Hypothalamus (tissue), 51 donors: ENCODE measurements around the gene ACBD5.
"Not testable (repeated sequence)": the region's sequence is repeated elsewhere in the genome, so short reads cannot be mapped to it uniquely, and the experiment has no call there.

Experiments
- DNase-seq, 51 donors: peaks; one replicate each; lab custom pipeline; 2025; lab: John Stamatoyannopoulos, UW

Gene ACBD5

GRCh38 chr10:27241652-27242472 is 1.3 kb upstream of the ACBD5 start:
- DNase-seq: peak; percentile 54 to 94 (median 85)

GRCh38 chr10:27241010-27241651 is 534 bp upstream of the ACBD5 start:
- DNase-seq: peak in 22 of 51 donors; percentile 23 to 84 (median 59)

DNA sequence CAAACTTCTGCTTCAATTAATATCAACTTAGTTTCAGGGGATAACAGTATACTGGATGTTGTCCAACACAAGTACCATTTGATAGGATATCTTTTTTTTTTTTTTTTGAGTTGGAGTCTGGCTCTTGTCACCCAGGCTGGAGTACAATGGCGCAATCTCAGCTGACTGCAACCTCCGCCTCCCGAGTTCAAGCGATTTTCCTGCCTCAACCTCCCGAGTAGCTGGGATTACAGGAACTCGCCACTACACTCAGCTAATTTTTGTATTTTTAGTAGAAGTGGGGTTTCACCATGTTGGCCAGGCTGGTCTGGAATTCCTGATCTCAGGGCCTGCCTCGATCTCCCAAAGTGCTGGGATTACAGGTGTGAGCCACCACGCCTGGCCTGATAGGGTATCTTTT is 3.1 kb downstream of the ACBD5 start:
- not testable (repeated sequence) for DNase-seq

DNA sequence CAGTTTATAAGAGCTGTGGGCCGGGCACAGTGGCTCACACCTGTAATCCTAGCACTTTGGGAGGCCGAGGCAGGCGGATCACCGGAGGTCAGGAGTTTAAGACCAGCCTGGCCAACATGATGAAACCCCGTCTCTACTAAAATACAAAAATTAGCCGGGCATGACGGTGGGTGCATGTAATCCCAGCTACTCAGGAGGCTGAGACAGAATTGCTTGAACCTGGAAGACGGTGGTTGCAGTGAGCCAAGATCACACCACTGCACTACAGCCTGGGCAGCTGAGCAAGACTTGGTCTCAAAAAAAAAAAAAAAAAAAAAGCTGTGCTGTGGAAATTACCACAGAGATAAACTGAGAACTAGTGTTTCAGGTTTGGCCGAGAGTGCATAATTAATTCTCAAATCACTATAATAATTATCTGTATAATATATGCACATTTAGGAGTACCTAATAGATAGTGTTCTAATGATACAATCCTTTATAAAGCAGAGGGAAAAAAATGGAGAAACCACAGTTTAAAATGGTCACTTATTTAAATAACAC is 3.9 kb downstream of the ACBD5 start:
- not testable (repeated sequence) for DNase-seq

GRCh38 chr10:27235706-27236105 is 4.9 kb downstream of the ACBD5 start:
- no peak for DNase-seq

DNA sequence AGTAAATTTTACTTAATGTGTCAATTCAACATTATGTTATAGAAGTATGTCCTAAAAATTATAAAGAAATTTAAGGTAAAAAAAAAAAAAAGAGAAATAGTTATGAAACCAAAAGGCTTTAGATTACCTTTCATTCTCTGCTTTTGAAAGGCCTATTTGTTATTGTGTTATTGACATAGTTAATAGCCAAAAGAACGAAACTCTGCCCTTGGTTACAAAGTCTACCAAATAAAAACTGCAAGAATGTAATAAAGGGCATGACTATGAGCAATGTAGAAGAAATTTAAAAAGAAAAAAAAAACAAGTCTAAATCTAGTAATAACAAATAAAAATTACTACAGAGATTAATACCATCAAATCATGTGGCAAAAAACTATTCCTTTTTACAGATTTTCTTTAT is 10.6 kb downstream of the ACBD5 start:
- DNase-seq: no peak

DNA sequence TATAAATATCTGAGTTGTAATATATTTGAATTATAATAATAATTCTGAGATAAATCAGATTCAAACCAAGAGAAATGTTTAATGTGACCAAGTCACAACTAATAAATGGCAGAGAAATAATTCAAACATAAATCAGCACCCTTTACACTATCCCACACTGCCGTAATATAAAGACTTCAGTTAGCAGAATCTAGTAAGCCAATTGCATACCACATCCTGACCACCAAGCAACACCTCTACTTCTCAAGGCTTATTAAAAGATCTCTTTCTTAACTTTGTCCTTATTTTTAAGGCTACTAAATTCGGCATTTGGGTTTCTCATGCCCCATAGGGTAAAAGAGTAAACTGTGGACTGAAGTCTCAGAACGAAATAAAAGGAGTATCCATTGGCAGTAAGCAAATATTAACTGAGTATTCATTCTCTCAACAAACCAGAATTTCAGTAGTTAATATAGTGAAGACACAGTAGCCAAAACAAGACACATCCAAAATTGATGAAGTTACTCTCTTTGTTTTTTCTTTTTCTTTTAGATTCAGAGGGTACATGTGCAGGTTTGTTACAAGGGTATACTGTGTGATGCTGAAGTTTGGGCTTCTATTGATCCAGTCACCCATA is 14.8 kb downstream of the ACBD5 start:
- DNase-seq: no peak

- no peak for DNase-seq
Measured at GRCh38 chr10:27225011-27225590, 15.5 kb downstream of the ACBD5 start.

DNA sequence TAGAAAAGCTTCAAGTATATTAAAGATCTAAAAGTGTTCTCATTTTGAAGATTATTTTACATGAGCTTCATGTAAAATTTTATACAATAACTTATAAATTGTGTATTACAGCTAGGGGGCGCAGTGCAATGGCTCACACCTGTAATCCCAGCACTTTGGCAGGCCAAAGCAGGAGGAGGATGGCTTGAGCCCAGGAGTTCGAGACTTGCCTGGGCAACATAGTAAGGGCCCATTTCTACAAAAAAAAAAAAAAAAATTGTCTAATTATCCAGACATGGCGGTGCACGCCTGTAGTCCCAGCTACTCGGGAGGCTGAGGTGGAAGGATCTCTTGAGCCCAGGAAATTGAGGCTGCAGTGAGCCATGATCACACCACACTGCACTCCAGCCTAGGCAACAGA is 16.6 kb downstream of the ACBD5 start:
- DNase-seq: peak in 2 of 51 donors; percentile 1 to 2

DNA sequence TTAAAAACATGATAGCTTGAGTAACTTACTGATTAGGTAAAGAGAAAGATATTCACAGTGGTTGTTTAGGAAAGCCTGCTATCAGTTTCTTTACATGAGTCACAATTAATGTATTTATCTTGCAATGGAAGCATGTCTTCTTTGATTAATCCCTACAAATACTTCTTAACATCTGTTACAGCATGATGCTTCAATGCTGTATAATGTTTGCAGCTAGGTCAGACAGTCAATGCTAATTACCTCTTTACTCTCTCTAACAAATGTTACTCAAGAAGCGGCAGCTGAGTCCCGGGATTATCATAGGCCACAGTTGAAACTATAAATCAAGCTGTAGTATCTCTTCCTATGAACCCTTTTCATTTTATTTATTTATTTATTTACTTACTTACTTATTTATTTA is 33.2 kb downstream of the ACBD5 start:
- DNase-seq: no peak

DNA sequence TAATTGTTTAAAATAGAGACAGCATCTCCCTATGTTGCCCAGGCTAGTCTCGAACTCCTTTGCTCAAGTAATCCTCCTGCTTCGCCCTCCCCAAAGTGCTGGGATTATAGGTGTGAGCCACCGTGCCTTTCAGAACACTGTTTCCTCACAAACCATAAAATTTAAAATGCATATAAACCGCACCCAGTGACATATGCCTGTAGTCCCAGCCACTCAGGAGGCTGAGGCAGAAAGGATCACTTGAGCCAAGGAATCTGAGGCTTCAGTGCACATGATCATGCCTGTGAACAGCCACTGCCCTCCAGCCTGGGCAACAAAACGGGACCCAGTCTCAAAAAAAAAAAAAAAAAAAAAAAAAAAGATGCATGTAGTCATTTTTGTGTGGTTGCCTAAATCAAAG is 36.8 kb downstream of the ACBD5 start:
- no peak for DNase-seq

DNA sequence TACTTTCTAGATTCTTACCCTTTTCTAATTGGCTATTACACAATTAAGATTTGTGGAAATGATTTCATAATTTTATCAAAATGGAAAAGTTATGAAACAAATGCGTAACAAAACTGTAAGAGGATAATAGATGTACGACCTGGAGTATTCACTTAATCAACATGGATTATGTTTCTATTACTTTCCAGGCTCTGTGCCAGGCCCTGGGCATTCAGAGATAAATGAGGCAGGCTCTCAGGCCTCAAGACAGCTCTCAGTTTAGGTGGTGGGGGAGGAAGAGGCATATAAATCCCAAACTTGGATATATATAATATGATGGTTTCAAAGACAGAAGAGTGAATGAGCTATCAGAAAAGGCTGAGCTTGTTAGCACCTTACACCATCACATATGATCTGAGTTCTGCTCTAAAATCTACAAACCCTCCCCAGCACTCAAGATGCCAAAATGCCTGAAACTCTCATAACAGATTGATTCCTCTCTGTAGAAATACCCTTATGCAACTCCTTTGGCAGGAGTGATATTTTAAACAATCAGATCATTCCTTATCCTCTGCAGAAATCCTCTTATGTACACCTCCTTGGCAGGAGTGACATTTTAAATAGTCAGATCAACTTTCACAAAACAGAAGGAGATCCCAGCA is 42.5 kb downstream of the ACBD5 start:
- no peak for DNase-seq

- DNase-seq: peak in 12 of 51 donors; percentile 0 to 49 (median 2)
Measured at GRCh38 chr10:27192284-27192683, 48.3 kb downstream of the ACBD5 start.

GRCh38 chr10:27190508-27190907 is 50.1 kb downstream of the ACBD5 start:
- DNase-seq: no peak

- DNase-seq: no peak
Measured at GRCh38 chr10:27188897-27189296, 51.7 kb downstream of the ACBD5 start.

DNA sequence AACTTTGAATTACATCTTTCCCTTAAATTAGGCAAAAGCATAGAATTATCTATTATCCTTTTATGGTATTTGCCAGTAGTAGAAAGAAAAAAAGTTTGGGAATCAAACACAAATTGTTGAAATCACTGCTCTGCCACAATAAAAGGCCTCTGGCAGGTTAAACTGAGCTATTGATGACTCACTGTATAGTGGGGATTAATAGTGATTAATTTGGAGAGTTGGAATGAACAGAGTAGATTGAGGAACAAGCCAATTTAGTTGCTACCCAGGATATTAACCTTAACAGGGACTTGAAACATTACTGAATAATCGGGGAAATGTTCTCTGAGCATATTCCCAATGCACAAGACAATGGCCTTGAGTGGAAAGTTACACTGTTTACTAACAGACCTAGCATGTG is 52.3 kb downstream of the ACBD5 start:
- DNase-seq: no peak

GRCh38 chr10:27169849-27170248 is 70.7 kb downstream of the ACBD5 start:
- DNase-seq: no peak

DNA sequence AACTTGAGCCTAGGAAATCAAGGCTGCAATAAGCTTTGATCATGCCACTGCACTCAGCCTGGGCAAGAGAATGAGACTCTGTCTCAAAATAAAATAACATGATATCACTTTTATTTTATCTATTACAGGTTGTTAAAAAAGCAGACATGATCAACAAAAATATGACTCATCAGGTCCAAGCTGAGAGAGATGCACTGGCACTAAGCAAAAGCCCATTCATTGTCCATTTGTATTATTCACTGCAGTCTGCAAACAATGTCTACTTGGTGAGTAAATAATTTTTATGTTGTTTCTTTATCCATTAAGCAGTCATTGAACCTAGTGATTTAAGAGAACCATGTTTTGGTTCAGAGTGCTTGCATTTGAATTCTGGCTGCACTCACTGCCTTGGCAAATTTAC is 82.2 kb downstream of the ACBD5 start:
- DNase-seq: no peak

GRCh38 chr10:27157150-27157549 is 83.4 kb downstream of the ACBD5 start:
- no peak for DNase-seq

DNA sequence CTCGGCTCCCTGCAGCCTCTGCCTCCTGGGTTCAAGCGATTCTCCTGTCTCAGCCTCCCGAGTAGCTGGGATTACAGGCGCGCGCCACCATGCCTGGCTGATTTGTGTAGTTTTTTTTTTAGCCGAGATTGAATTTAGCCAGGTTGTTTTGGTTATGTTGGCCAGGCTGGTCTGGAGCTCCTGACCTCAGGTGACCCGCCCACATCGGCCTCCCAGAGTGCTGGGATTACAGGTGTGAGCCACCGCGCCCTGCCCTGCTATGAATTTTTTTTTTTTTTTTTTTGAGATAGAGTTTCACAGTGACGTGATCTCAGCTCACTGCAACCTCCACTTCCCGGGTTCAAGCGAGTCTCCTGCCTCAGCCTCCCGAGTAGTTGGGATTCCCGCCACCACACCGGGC is 84.0 kb downstream of the ACBD5 start:
- DNase-seq: not testable (repeated sequence)
